K562 (cell line): Measurements from ENCODE around the gene OR2V2. TPM values are rescaled to one million over a fixed set of nuclear protein-coding genes. Genes with fewer than 3 reads are reported as not detected.

Source experiments
- ARNT ChIP-seq, 2 experiments: fragments of 450-650 bp; IDR thresholded peaks; 2 replicates each; pipeline ENCODE4 v1.6.1; 2016; ENCODE audit warnings: mild to moderate bottlenecking in 1 of 2
- BRD9 ChIP-seq: fragments of 450-650 bp; IDR thresholded peaks from 2 replicates; pipeline ENCODE4 v1.6.1; 2018; ENCODE audit warnings: low read depth; ENCODE audit not compliant: partially characterized antibody
- CAMTA2 ChIP-seq: fragments of 250-450 bp; sonication (Bioruptor Pico); conservative IDR thresholded peaks from 2 replicates; pipeline ENCODE4 v1.5.1; 2022
- CBX1 ChIP-seq: sonication (generic); IDR thresholded peaks from 2 replicates; pipeline ENCODE4 v1.6.1; 2016; ENCODE audit warnings: antibody characterized with exemption, low read depth, mild to moderate bottlenecking
- CREBBP ChIP-seq: IDR thresholded peaks from one replicate; pipeline ENCODE4 v1.6.1; 2012; ENCODE audit warnings: low read depth, mild to moderate bottlenecking, control low read depth, inconsistent platforms, low read length
- CTBP1 ChIP-seq: fragments of 450-650 bp; IDR thresholded peaks from 2 replicates; pipeline ENCODE4 v1.6.1; 2016; ENCODE audit warnings: borderline replicate concordance
- GATAD2B ChIP-seq: fragments of 450-650 bp; IDR thresholded peaks from 2 replicates; pipeline ENCODE4 v1.6.1; 2017; ENCODE audit warnings: mild to moderate bottlenecking, borderline replicate concordance
- HDGF ChIP-seq: fragments of 450-650 bp; IDR thresholded peaks from 2 replicates; pipeline ENCODE4 v1.6.1; 2016
- KHSRP ChIP-seq: fragments of 450-650 bp; IDR thresholded peaks from 2 replicates; pipeline ENCODE4 v1.6.1; 2017
- MEF2D ChIP-seq: conservative IDR thresholded peaks from 2 replicates; pipeline ENCODE4 v1.6.1; 2016; ENCODE audit warnings: low read depth, missing genetic modification characterization, missing compliant biosample characterization
- MTA3 ChIP-seq: fragments of 450-650 bp; formaldehyde crosslinking; IDR thresholded peaks from 2 replicates; pipeline ENCODE4 v1.6.1; 2017; ENCODE audit warnings: mild to moderate bottlenecking, borderline replicate concordance
- NBN ChIP-seq: fragments of 450-650 bp; IDR thresholded peaks from 2 replicates; pipeline ENCODE4 v1.6.1; 2016; ENCODE audit warnings: low read depth, mild to moderate bottlenecking
- SREBF2 ChIP-seq: sonication (generic); formaldehyde crosslinking; IDR thresholded peaks from 2 replicates; pipeline ENCODE4 v1.4.0; 2020; ENCODE audit warnings: mild to moderate bottlenecking, missing genetic modification reagents
- TCF7L2 ChIP-seq: fragments of 150-350 bp; IDR thresholded peaks from 2 replicates; pipeline ENCODE4 v1.6.1; 2016; ENCODE audit warnings: low read depth, mild to moderate bottlenecking, low read length, moderate library complexity
- ZNF3 ChIP-seq: fragments of 250-450 bp; sonication (Bioruptor Pico); IDR thresholded peaks from 2 replicates; pipeline ENCODE4 v1.5.0; 2021; ENCODE audit warnings: mild to moderate bottlenecking, moderate library complexity
- ZNF551 ChIP-seq: fragments of 250-450 bp; sonication (Bioruptor Pico); IDR thresholded peaks from 2 replicates; pipeline ENCODE4 v1.5.0; 2021; ENCODE audit warnings: mild to moderate bottlenecking, moderate library complexity
- ZNF583 ChIP-seq: fragments of 250-450 bp; sonication (Bioruptor Pico); IDR thresholded peaks from 2 replicates; pipeline ENCODE4 v1.4.0; 2020
- ZNF707 ChIP-seq: fragments of 250-450 bp; sonication (Bioruptor Pico); conservative IDR thresholded peaks from 2 replicates; pipeline ENCODE4 v1.8.0; 2022; ENCODE audit warnings: inconsistent platforms, mild to moderate bottlenecking, moderate library complexity
- ZNF778 ChIP-seq: fragments of 450-650 bp; formaldehyde crosslinking; IDR thresholded peaks from 2 replicates; pipeline ENCODE4 v1.4.0; 2020; ENCODE audit warnings: mild to moderate bottlenecking, moderate library complexity
- polyA plus RNA-seq, 8 experiments: library from polyadenylated mRNA; depleted of rRNA in 4 of 8; stranded (reverse) in 5 of 8; unstranded in 3 of 8; fragments of >200 nt; fragmentation: Nextera tagmentation in 2 of 8; fragmentation: Illumina TruSeq in 1 of 8; extraction: Ambion mirVana in 2 of 8; extraction: Trizol in 1 of 8; gene quantifications; 2 replicates each; pipeline versions ENCODE4 v1.2.1 to v1.2.3, GENCODE V29; 2011 to 2014; ENCODE audit warnings: inconsistent platforms in 1 of 8, missing spikeins in 1 of 8
- total RNA-seq, 7 experiments: library from RNA; depleted of rRNA in 6 of 7; stranded (reverse); fragments of >200 nt in 6 of 7; fragmentation: Illumina TruSeq in 2 of 7; extraction: Trizol in 2 of 7; gene quantifications; 2 replicates each; pipeline versions ENCODE4 v1.2.1 to v1.2.3, GENCODE V29; 2011 to 2021; ENCODE audit warnings: low replicate concordance in 1 of 7
- TF ChIP-seq, protein P1 (sequence below): sonication (generic); formaldehyde crosslinking; IDR thresholded peaks from 2 replicates; pipeline ENCODE4 v1.8.1; 2023; ENCODE audit warnings: mild to moderate bottlenecking, missing genetic modification reagents
- TF ChIP-seq, protein P2 (sequence below): fragments of 250-450 bp; sonication (Bioruptor Pico); IDR thresholded peaks from 2 replicates; pipeline ENCODE4 v1.9.0; 2021; ENCODE audit warnings: mild to moderate bottlenecking, inconsistent platforms
- TF ChIP-seq, protein P3 (sequence below): fragments of 250-450 bp; sonication (Bioruptor Pico); IDR thresholded peaks from 2 replicates; pipeline ENCODE4 v1.4.0; 2020; ENCODE audit warnings: borderline replicate concordance
- TF ChIP-seq, protein P4 (sequence below): fragments of 450-650 bp; formaldehyde crosslinking; conservative IDR thresholded peaks from 2 replicates; pipeline ENCODE4 v1.4.0; 2022; ENCODE audit warnings: mild to moderate bottlenecking, missing genetic modification characterization

Gene OR2V2
- total and polyA plus RNA-seq, 9 of the 15 experiments (the other 6 are each of a cell fraction or from before 2014, with no cell fraction given): 0.01 TPM; not detected in 8

DNA sequence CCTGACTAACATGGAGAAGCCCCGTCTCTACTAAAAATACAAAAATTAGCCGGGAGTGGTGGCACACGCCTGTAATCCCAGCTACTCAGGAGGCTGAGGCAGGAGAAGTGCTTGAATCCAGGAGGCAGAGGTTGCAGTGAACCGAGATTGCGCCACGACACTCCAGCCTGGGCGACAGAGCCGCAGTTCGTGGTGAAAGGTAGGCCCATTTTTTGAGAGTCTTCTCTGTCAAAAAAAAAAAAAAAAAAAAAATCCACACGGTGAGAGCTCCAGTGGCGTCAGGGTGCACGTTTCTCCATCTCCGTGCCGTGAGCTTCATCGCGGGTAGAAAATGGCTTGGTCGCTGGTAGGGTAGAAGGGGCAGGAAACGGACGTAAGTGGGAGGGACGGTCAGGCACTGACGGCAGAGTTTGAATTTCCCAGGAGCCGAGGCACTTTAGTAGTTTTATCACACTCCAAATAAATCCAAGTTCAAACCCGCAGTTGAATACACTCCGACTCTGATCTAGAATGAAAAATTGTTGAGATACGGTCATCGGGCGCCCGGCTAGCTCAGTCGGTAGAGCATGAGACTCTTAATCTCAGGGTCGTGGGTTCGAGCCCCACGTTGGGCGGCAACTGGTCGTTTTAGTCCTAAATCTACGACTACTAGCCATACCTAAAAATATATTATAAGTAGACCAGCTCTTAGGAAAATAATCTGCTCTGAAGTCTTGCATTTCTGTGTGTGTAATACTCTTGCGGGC is 60.0 kb downstream of the OR2V2 start (continued):
- peak; percentile 73; the same call in 1 of the 2 replicates for TF ChIP-seq NBN
- TF ChIP-seq ZNF3 (CRISPR knock-in tag): no peak
- TF ChIP-seq, protein P1, sequence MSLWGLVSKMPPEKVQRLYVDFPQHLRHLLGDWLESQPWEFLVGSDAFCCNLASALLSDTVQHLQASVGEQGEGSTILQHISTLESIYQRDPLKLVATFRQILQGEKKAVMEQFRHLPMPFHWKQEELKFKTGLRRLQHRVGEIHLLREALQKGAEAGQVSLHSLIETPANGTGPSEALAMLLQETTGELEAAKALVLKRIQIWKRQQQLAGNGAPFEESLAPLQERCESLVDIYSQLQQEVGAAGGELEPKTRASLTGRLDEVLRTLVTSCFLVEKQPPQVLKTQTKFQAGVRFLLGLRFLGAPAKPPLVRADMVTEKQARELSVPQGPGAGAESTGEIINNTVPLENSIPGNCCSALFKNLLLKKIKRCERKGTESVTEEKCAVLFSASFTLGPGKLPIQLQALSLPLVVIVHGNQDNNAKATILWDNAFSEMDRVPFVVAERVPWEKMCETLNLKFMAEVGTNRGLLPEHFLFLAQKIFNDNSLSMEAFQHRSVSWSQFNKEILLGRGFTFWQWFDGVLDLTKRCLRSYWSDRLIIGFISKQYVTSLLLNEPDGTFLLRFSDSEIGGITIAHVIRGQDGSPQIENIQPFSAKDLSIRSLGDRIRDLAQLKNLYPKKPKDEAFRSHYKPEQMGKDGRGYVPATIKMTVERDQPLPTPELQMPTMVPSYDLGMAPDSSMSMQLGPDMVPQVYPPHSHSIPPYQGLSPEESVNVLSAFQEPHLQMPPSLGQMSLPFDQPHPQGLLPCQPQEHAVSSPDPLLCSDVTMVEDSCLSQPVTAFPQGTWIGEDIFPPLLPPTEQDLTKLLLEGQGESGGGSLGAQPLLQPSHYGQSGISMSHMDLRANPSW (CRISPR knock-in tag): no peak
- TF ChIP-seq, protein P2, sequence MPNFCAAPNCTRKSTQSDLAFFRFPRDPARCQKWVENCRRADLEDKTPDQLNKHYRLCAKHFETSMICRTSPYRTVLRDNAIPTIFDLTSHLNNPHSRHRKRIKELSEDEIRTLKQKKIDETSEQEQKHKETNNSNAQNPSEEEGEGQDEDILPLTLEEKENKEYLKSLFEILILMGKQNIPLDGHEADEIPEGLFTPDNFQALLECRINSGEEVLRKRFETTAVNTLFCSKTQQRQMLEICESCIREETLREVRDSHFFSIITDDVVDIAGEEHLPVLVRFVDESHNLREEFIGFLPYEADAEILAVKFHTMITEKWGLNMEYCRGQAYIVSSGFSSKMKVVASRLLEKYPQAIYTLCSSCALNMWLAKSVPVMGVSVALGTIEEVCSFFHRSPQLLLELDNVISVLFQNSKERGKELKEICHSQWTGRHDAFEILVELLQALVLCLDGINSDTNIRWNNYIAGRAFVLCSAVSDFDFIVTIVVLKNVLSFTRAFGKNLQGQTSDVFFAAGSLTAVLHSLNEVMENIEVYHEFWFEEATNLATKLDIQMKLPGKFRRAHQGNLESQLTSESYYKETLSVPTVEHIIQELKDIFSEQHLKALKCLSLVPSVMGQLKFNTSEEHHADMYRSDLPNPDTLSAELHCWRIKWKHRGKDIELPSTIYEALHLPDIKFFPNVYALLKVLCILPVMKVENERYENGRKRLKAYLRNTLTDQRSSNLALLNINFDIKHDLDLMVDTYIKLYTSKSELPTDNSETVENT (CRISPR knock-in tag): no peak
- TF ChIP-seq, protein P3, sequence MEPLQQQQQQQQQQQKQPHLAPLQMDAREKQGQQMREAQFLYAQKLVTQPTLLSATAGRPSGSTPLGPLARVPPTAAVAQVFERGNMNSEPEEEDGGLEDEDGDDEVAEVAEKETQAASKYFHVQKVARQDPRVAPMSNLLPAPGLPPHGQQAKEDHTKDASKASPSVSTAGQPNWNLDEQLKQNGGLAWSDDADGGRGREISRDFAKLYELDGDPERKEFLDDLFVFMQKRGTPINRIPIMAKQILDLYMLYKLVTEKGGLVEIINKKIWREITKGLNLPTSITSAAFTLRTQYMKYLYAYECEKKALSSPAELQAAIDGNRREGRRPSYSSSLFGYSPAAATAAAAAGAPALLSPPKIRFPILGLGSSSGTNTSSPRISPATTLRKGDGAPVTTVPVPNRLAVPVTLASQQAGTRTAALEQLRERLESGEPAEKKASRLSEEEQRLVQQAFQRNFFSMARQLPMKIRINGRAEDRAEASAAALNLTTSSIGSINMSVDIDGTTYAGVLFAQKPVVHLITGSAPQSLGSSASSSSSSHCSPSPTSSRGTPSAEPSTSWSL (CRISPR knock-in tag): no peak
- TF ChIP-seq CBX1: 0 out of 2 replicates have a peak, but pooled peaks have one; percentile 38
- TF ChIP-seq HDGF: no peak
- no peak for TF ChIP-seq CAMTA2 (CRISPR knock-in tag)
- no peak for TF ChIP-seq SREBF2 (CRISPR knock-in tag)
- TF ChIP-seq ZNF707 (CRISPR knock-in tag): no peak; the same call in 1 of the 2 replicates
- TF ChIP-seq CREBBP: no peak
- no peak for TF ChIP-seq MEF2D (tag)
- peak; percentile 26 to 87; a peak in 3 of 4 replicates for TF ChIP-seq ARNT (IDR thresholded peaks at IDR 0.05)
- no peak for TF ChIP-seq ZNF583
- TF ChIP-seq CTBP1: 0 out of 2 replicates have a peak, but pooled peaks have one; percentile 50
- no peak for TF ChIP-seq ZNF778 (CRISPR knock-in tag)
- TF ChIP-seq BRD9: peak; percentile 99
- TF ChIP-seq GATAD2B: peak; percentile 60; the same call in 1 of the 2 replicates
- TF ChIP-seq KHSRP: no peak
- no peak for TF ChIP-seq TCF7L2
- TF ChIP-seq MTA3: 0 out of 2 replicates have a peak, but pooled peaks have one; percentile 40
- TF ChIP-seq, protein P4, sequence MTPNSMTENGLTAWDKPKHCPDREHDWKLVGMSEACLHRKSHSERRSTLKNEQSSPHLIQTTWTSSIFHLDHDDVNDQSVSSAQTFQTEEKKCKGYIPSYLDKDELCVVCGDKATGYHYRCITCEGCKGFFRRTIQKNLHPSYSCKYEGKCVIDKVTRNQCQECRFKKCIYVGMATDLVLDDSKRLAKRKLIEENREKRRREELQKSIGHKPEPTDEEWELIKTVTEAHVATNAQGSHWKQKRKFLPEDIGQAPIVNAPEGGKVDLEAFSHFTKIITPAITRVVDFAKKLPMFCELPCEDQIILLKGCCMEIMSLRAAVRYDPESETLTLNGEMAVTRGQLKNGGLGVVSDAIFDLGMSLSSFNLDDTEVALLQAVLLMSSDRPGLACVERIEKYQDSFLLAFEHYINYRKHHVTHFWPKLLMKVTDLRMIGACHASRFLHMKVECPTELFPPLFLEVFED: no peak
- TF ChIP-seq ZNF551 (CRISPR knock-in tag): no peak
